Endometrium (tissue), 2 donors: ENCODE results near the gene MYL2.

Experiments used
- FAIRE-seq: peaks from 2 replicates; lab custom pipeline; 2012; peaks lifted over from hg19 to GRCh38; lab: Jason Lieb, UNC
- donor health status: control.
- donor health status: control.

Gene MYL2

DNA sequence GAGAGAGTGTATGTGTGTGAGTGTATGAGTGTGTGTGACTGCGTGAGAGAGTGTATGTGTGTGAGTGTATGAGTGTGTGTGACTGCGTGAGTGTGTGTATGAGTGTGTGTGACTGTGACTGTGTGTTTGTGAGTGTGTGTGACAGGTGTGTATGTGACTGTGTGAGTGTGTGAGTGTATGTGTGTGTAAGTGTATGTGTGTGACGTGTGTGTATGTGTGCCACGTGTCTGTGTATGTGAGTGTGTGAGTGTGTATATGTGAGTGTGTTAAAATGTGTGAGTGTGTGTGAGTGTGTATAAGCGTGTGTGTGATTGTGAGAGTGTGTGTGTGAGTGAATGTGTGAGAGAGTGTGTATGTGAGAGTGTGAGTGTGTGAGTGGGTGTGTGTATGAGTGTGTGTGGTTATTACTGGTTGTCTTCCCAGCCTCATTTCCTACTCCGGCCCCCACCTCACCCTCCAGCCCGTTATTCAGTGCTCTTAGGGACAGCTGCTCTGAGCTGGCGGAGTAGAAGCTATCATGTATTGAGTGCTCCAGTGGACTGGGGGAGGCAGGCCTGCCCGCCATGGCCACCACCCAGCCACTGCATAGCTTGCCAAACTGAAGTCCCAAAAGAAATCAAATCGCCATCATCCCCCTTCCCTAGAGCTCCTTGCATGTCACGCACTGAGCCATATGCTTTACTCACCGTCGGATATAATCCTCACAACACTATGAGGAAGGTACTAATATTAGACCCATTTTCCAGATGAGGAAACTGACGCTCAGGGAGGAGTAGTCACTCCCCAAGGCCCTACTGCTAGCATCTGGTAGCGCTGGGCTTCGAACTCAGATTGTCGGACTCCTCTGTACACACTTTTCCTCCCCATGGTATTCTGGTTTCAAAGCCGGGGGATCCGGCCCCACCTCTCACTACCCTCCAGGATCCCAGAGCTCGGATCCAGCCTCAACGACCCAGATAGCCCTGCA is 10.3 kb upstream of the MYL2 start:
- no peak for FAIRE-seq

DNA sequence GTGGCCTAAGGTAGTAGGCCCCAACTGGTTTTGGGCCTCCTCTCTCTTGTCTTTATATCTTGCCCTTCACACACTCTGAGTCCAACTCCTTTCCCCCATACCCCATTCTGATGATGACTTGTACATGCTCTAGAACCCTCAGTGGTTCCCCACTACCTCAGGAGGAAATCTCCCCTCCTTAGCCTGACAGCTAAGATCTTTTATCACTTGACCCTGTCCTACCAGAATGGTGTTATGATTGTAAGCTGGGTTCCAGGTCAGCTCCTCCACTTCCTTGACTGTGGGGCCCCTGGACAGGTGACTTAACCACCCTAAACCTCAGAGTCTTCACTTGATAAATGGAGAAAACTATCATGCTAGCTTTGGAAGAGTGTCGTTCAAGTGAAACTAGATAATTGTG is 9.4 kb upstream of the MYL2 start:
- FAIRE-seq, result no peak

DNA sequence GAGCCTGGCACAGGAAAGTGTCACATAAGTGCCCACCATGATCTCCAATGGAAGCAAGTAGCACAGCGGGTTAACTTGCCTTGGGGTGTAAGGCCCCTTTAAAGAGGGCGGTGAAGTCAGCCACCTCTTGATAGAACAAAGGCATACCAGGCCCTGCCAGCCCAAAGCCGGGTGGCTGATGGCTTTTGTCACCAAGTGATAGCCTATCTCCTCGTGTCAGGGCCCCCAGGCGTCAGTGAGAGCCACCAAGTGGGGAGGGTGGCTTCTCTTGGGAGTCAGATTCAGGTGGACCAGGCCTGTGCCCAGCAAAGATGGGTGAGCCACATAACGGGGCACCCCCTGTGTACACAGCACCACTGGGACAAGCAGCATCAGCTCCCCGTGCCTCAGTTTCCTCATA is 8.3 kb upstream of the MYL2 start:
- FAIRE-seq, result no peak

DNA sequence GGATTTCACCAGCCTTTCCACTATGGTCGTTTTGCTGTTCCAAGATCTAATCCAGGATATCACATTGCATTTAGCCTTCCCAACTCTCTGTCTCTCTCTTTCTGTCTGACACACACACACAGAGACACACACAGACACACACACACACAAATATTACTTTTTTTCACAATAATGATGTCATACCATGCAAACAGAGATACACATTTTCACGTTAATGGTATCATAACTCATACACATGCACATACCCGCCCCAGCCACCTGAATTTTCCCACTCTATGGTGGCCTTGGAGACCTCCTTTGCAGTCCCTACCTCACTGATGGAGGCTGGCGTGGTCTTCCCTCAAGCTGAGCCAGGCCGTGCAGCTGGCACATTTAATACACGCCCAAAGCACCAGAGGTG is 7.2 kb upstream of the MYL2 start:
- no peak for FAIRE-seq

- FAIRE-seq, result no peak
These were observed 3.4 kb upstream of the MYL2 start for GRCh38 chr12:110923692-110924334.

- FAIRE-seq, result no peak
These were observed 2.8 kb upstream of the MYL2 start for GRCh38 chr12:110923192-110923591.

- no peak for FAIRE-seq
These were observed 2.3 kb upstream of the MYL2 start for GRCh38 chr12:110922652-110923051.

- no peak for FAIRE-seq
These were observed 883 bp upstream of the MYL2 start for GRCh38 chr12:110921262-110921661.

DNA sequence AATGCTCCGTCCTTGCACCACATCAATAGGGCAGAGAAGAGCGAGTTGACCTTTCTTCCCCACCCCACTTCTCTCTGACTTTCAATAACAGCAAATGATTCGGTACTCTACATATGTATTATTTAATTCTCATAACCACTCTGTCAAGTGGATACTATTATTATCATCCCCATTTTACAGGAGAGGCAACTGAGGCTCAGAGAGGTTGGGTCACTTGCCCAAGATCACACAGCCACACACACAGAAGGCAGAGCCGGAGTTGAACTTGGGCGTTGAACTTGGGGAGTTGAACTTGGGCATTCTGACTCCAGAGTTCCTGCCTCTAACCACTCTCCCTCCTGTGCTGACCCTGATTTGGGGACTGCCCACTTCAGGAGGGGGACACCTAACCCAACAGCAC is 659 bp downstream of the MYL2 start:
- FAIRE-seq, result no peak

DNA sequence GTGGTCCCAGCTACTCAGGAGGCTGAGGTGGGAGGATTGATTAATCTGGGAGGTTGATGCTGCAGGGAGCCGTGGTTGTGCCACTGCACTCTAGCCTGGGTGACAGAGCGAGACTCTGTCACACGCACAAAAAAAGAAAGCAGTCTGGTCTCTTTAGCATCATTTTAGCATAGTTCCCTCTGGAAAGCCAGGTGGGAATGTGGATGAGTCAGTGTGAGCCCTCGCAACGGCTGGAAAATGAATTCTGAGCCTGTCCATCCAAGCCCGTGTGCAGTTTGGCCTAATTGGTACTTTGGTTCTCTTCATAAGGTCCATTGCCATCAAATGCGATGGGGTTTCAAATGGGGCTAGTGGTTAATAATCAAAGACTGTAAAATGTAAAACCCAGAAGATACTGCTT is 2.4 kb downstream of the MYL2 start:
- FAIRE-seq, result no peak

DNA sequence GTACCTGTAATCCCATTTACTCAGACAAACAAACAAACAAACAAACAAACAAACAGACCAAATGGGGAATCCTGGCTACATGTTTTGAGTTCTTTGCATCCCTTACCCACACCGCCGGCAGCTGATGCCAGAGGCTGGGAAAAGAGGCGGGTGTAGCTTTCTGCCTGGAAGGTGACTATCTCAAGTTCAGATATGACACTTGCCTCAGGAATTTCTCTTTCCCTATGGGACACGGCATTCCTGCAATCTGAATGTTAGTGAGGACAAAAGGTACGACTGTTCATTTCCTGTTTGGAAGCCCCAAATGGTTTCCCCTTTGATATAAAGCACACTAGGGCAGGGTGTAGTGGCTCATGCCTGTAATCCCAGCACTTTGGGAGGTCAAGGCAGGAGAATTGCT is 2.9 kb downstream of the MYL2 start:
- no peak for FAIRE-seq

- FAIRE-seq, result no peak
These were observed 4.0 kb downstream of the MYL2 start for GRCh38 chr12:110916295-110916875.

DNA sequence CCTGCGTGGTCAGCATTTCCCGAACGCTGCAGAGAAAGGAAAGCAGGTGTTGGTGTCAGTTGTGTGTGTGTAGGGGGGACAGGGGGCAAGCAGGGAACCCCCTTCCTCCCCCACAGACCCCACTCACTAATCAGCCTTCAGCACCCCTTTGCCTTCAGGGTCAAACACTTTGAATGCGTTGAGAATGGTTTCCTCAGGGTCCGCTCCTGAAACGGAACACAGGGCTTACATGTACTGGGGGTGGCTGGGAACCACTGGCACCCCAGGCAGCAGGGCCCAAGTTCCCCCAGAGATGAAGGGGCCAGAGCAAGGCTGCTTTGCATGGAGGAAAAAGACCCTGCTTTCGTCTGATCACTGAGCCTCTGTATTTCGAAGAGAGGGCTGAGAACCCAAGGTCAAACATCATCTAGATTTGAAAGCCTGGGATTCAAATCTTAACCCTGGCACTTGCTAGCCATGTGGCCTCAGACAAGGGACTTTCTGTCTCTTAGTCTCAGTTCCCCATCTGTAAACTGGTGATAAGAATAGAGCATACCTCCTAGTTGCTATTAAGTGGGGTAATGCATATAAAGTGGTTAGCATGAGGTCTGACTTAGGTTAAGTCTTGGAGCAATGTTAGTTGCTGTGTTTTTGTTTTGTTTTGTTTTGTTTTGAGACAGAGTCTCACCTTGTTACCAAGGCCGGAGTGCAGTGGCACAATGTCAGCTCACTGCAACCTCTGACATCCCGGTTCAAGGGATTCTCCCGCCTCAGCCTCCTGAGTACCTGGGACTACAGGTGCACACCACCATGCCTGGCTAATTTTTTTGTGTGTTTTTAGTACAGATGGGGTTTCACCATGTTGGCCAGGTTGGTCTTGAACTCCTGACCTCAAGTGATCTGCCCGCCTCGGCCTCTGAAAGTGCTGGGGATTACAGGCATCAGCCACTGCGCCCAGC is 7.0 kb downstream of the MYL2 start:
- no peak for FAIRE-seq

DNA sequence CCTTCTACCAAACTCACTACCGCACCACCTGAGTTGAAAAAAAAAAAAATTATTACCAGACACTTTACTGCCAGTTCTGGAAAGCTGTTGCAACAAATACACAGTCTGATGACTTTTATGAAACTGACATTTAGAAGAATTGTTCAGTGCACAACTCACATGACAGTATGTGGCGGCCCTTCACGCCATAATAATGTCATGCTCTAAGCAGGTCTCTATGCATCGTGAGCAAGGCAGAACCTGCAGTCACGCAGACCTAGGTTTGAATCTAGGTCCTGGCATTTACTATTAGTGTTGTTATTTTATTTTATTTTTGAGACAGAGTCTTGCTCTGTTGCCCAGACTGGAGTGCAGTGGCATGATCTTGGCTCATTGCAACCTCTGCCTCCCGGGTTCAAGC is 8.1 kb downstream of the MYL2 start:
- FAIRE-seq, result no peak

- FAIRE-seq, result no peak
These were observed 11.8 kb downstream of the MYL2 start for GRCh38 chr12:110908377-110909152.

DNA sequence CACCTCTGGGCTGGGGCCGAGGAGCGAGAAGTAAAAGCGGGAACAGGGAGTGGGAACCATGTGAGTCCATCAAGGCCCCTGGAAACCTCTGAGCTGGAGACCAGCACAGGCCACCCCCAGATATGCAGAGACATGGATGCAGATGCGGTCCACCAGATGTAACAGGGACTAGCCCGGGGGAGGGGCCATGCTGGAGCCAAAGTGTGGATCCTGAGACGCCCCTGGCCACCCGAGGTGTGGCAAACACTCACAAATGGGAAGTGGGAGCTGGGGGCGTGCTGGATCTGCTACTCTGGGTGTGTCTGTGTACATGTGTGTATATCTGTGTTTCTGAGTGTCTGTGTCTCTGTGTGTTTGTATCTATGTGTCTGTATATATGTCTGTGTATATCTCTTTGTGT is 12.8 kb downstream of the MYL2 start:
- no peak for FAIRE-seq

DNA sequence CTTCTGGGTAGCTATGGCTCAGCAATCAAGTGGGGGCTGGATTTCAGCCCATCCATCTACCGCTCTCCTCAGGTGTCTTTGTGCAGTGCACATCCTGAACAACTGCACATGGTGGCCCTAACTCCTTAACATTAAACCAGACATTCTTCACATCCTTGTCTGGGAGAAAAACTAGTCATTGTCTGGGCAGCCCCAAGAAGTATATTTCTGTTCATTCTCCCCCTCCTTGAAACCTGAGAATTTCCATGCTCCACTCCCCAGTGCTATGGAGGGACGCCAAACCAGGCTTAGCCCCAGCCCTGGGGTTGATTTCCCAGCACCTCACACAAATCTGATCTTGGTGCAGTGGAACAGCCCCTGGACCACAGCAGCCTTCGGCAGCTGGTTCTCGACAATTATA is 13.4 kb downstream of the MYL2 start:
- no peak for FAIRE-seq

- FAIRE-seq, result no peak
These were observed 13.9 kb downstream of the MYL2 start for GRCh38 chr12:110906516-110906915.

DNA sequence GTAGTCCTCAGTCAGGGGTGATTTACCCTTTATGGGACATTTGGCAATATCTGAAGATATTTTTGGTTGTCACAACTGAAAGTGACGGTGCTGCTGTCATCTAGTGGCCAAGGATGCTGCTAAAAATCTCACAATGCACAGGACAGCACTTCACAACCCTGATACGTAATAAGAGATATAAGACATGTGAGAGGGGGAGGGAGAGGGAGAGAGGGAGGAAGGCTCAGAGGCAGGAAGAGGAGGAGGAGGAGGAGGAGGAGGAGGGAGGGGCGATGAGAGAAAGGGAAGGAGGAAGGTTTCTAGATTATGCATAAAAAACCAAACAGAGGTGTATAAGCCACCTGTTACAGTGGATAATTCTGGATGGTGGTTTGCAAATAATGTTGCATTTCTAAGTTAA is 14.3 kb downstream of the MYL2 start:
- FAIRE-seq, result no peak

GRCh38 chr12:110903511-110903910 is 16.9 kb downstream of the MYL2 start:
- FAIRE-seq, result no peak

DNA sequence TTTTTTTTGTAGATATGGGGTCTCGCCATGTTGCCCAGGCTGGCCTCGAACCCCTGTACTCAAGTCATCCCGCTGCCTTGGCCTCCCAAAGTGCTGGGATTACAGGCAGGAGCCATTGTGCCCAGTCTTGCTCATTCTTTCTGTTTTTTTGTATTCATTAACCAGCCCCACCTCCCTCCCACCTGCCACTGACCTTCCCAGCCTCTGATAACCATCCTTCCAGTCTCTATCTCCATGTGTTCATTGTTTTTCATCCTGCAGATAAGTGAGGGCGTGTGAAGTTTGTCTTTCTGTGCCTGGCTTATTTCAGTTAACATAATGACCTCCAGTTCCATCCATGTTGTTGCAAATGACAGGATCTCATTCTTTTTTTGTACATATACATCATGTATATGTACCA is 19.0 kb downstream of the MYL2 start:
- FAIRE-seq, result no peak
